ENCODE data around the gene SEMA4G. TPM values are rescaled to one million over a fixed set of nuclear protein-coding genes. Genes with fewer than 3 reads are reported as not detected.

The SEMA4G gene
- total and polyA plus RNA-seq, 8 donors: 2.7 to 44.2 (median 33.9) TPM

DNA sequence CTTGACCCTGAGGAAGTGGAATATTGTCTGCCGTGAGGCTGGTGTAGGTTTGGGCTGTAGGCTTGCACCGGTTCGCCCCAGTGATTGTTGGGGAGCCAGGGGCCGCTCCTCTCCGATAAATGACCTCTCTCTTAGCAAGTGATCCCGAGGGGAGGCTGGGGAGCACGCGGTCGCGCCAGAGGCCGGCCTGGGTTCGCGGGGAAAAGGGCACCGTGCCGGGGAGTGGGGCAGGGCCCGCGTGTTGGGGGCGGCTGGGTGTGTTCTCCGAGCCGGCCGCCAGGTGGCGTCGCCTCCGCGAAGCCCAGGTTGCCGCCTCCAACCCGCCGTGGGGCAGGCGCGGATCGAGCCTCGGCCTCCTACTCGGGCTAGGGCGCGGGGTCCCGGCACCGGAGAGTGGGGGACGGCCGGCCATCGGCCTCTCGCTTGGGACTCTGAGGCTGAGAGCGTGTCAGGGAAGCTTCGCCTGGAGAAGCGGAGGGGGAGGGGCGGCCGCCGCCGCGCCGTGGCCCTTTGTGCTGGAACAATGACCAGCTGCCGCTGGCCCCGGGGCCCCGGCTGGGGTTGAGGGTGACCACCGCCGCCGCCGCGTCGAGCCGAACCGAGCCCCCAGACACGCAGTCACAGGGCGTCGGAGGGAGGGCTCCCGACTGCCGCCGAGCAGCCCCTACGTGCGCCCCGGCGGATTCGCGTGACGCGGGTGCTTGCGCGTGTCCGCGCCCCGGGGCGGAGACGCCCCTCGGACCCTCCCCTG is 29.9 kb downstream of the SEMA4G start:
- no peaks in the 10 kb centered on the region for H3K9me3 ChIP-seq
- H3K4me1 ChIP-seq: peaks cover 28 to 52% of the 10 kb centered on the region in 2 donors
- peak overlapping the region; percentile 60 to 90 for H3K4me3 ChIP-seq
- ATAC-seq (peak; percentile 75), DNase-seq (peak; percentile 85 to 97 (median 90))
- intact Hi-C loops (cut with DNase I): no loop called here
- peak; percentile 96 to 99 for TF ChIP-seq CTCF (IDR thresholded peaks at IDR 0.05)
- no peaks in the 10 kb centered on the region for H3K27me3 ChIP-seq
- peak overlapping the region; percentile 94 to 100 for H3K27ac ChIP-seq
- H3K36me3 ChIP-seq: peaks cover 0 to 19% of the 10 kb centered on the region in 2 donors

- TF ChIP-seq CTCF (IDR thresholded peaks at IDR 0.05): no peak
- ATAC-seq (no peak), DNase-seq (no peak)
- Histone ChIP-seq H3K4me3 (peak within 1 kb of the TSS; percentile 60 to 90), H3K4me1 (peaks cover 28 to 52% of the 10 kb centered on the region in 2 donors), H3K36me3 (peaks cover 0 to 24% of the 10 kb centered on the region in 2 donors), H3K27me3 (no peaks in the 10 kb centered on the region), H3K27ac (peak within 1 kb of the TSS; percentile 94 to 100), H3K9me3 (no peaks in the 10 kb centered on the region)
- intact Hi-C loops (cut with DNase I): no loop called here
These were observed 30.4 kb downstream of the SEMA4G start, which contains the start of gene LZTS2 for GRCh38 chr10:100999742-101000126. LZTS2 (plus strand) TSS chr10:100999808; CDS start chr10:101002539, 2,731 bp downstream.

- intact Hi-C loops (cut with DNase I): no loop called here
- H3K27ac ChIP-seq: peak overlapping the region; percentile 94 to 100
- no peak for ATAC-seq
- no peaks in the 10 kb centered on the region for H3K27me3 ChIP-seq
- peak in 1 of 4 donors; percentile 46 for DNase-seq
- no peaks in the 10 kb centered on the region for H3K9me3 ChIP-seq
- peak overlapping the region; percentile 54 to 90 for H3K4me3 ChIP-seq
- no peak for TF ChIP-seq CTCF (IDR thresholded peaks at IDR 0.05)
- H3K4me1 ChIP-seq: peaks cover 28 to 52% of the 10 kb centered on the region in 2 donors
- peaks cover 3 to 30% of the 10 kb centered on the region in 2 donors for H3K36me3 ChIP-seq
These were observed 31.0 kb downstream of the SEMA4G start for GRCh38 chr10:101000127-101000914.

DNA sequence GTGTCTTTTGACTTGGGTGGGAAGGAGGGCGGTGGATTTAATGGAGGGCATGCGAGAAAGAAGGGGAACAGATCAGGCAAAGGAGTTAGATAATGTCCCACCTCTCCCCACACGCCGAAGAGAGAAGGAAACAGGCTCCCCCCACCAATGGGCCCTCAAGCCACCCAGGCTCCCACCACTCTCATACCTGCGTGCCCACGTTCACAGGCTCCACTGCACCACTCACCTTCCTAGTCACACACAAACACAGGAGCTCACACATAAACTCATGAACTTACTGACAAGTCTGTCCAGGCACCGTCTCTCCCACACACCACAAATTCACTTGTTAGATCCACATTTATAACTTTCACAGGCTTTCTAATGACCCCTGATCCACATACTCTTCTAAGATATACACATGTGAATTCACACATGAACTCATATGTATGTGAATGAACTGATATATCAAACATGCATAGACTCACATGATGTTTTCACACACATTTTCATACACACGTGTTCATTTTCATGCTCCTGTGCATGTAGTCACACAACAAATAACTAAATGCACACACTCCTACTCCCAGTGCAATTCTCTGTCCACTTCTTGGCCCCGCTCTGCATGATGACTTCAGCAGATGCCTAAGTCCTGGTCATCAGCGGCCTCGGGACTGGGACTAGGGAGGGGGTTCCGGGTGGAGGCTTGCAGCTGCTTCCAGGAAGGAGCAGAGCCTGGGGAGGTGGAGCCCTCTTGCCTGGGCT is 31.8 kb downstream of the SEMA4G start:
- H3K4me1 ChIP-seq: peaks cover 28 to 52% of the 10 kb centered on the region in 2 donors
- peak; percentile 79 to 94 (median 86) for DNase-seq
- no peak for TF ChIP-seq CTCF (IDR thresholded peaks at IDR 0.05)

More for the DNA sequence above, 31.8 kb downstream of the SEMA4G start:
- H3K27ac ChIP-seq: peak overlapping the region; percentile 94 to 100
- H3K9me3 ChIP-seq: no peaks in the 10 kb centered on the region
- intact Hi-C loops (cut with DNase I): no loop called here
- peak overlapping the region; percentile 54 to 90 for H3K4me3 ChIP-seq
- peaks cover 3 to 38% of the 10 kb centered on the region in 2 donors for H3K36me3 ChIP-seq
- H3K27me3 ChIP-seq: no peaks in the 10 kb centered on the region
- peak; percentile 14 for ATAC-seq
